HepG2 (cell line): ENCODE measurements around the gene SMCO4. TPM values are rescaled to one million over a fixed set of nuclear protein-coding genes. Genes with fewer than 3 reads are reported as not detected.

ENCODE experiments used
- ATAC-seq: fragments of 200-7000 bp; cut with Tn5 transposase; 3 replicates; pipeline ENCODE4 v1.9.1; 2020; ENCODE audit warnings: mild to moderate bottlenecking, moderate library complexity
- BruUV-seq: library from RNA; stranded (reverse); fragments of 400-500 nt; replicated peaks from 2 replicates; lab custom pipeline; 2021; lab: Mats Ljungman, UMichigan
- CTCF ChIA-PET: fragments of 300-600 bp; formaldehyde crosslinking; extraction: SDS; loops from one replicate; lab custom pipeline; 2021; ENCODE audit warnings: low total read pairs, inconsistent platforms, low intra/inter-chr PET ratio; lab: Yijun Ruan, JAX
- POLR2A ChIA-PET: fragments of 350-600 bp; sonication (Branson Sonifier 250); formaldehyde crosslinking; loops from one replicate; lab custom pipeline; 2020; ENCODE audit warnings: antibody characterized with exemption, inconsistent platforms; lab: Yijun Ruan, JAX
- DNase-seq: peaks from one replicate; pipeline ENCODE4 v3.0.0-alpha.2; 2015; ENCODE audit warnings: low spot score
- FAIRE-seq: peaks from 3 replicates; lab custom pipeline; 2011; peaks lifted over from hg19 to GRCh38; lab: Jason Lieb, UNC
- H2AFZ ChIP-seq: one replicate; pipeline ENCODE4 v1.6.1; 2011; ENCODE audit warnings: low read length, inconsistent platforms
- H3K27ac ChIP-seq: fragments of 300-600 bp; 3 replicates; pipeline ENCODE4 v1.8.0; 2011; ENCODE audit warnings: mixed run types, mild to moderate bottlenecking, mixed read lengths, low read length, inconsistent platforms; ENCODE audit not compliant: insufficient read depth; ENCODE audit errors: extremely low read length
- H3K27me3 ChIP-seq, 2 experiments: fragments of 200-600 bp in 1 of 2; 2 replicates in 1 of 2; 3 replicates in 1 of 2; pipeline versions ENCODE4 v1.6.0 to v1.8.0; 2011; ENCODE audit warnings: low read length in 2 of 2, mild to moderate bottlenecking in 2 of 2, moderate library complexity in 2 of 2, inconsistent platforms in 1 of 2; ENCODE audit not compliant: insufficient read depth in 2 of 2, control insufficient read depth in 1 of 2
- H3K36me3 ChIP-seq, 2 experiments: fragments of 200-600 bp in 1 of 2; replicated peaks in 1 of 2; 2 replicates in 1 of 2; 3 replicates in 1 of 2; pipeline versions ENCODE4 v1.5.1 to v1.8.0; 2011; ENCODE audit warnings: low read length in 2 of 2, inconsistent platforms in 1 of 2; ENCODE audit not compliant: insufficient read depth in 2 of 2, control insufficient read depth in 1 of 2
- H3K4me1 ChIP-seq: 2 replicates; pipeline ENCODE4 v1.5.1; 2012; ENCODE audit warnings: low read length, inconsistent platforms; ENCODE audit not compliant: insufficient read depth
- H3K4me2 ChIP-seq: 2 replicates; pipeline ENCODE4 v1.6.0; 2011; ENCODE audit warnings: low read depth, low read length, inconsistent platforms
- H3K4me3 ChIP-seq, 3 experiments: fragments of 200-600 bp in 1 of 3; sonication (generic), shearing (Covaris generic) in 1 of 3; replicated peaks in 1 of 3; 2 replicates each; pipeline ENCODE4 v1.5.1; 2011 to 2016; ENCODE audit warnings: low read length in 3 of 3, inconsistent platforms in 2 of 3, low read depth in 2 of 3, mild to moderate bottlenecking in 2 of 3, control low read depth in 1 of 3, mixed read lengths in 1 of 3; ENCODE audit not compliant: insufficient read depth in 1 of 3
- H3K79me2 ChIP-seq: one replicate; pipeline ENCODE4 v1.6.1; 2011; ENCODE audit warnings: low read length, inconsistent platforms; ENCODE audit not compliant: insufficient read depth
- H3K9ac ChIP-seq: 2 replicates; pipeline ENCODE4 v1.6.0; 2011; ENCODE audit warnings: mild to moderate bottlenecking, low read depth, low read length, inconsistent platforms; ENCODE audit not compliant: insufficient read depth
- H3K9me3 ChIP-seq: 2 replicates; pipeline ENCODE4 v1.5.1; 2012; ENCODE audit warnings: mild to moderate bottlenecking, low read length
- H4K20me1 ChIP-seq: 2 replicates; pipeline ENCODE4 v1.6.0; 2011; ENCODE audit warnings: inconsistent platforms, mild to moderate bottlenecking, low read length, moderate library complexity; ENCODE audit not compliant: insufficient read depth
- CCDC6 ChIP-seq: sonication (generic); formaldehyde crosslinking; IDR thresholded peaks from 2 replicates; pipeline ENCODE4 v1.8.1; 2022; ENCODE audit warnings: mild to moderate bottlenecking, missing genetic modification reagents, moderate library complexity
- CEBPG ChIP-seq: IDR thresholded peaks from 2 replicates; pipeline ENCODE4 v1.6.1; 2016
- CREM ChIP-seq, 2 experiments: sonication (generic) in 1 of 2; formaldehyde crosslinking in 1 of 2; IDR thresholded peaks; 2 replicates each; pipeline versions ENCODE4 v1.4.0 to v1.6.1; 2016 to 2020; ENCODE audit warnings: antibody characterized with exemption in 1 of 2, mild to moderate bottlenecking in 1 of 2, missing genetic modification reagents in 1 of 2
- FOSL2 ChIP-seq: sonication (generic); formaldehyde crosslinking; IDR thresholded peaks from 2 replicates; pipeline ENCODE4 v1.4.0; 2020; ENCODE audit warnings: missing genetic modification reagents
- IKZF1 ChIP-seq: fragments of 450-650 bp; IDR thresholded peaks from 2 replicates; pipeline ENCODE4 v1.7.1; 2016
- JDP2 ChIP-seq: sonication (generic); formaldehyde crosslinking; IDR thresholded peaks from 2 replicates; pipeline ENCODE4 v1.8.1; 2022; ENCODE audit warnings: missing genetic modification reagents, borderline replicate concordance
- KLF13 ChIP-seq: sonication (generic); formaldehyde crosslinking; IDR thresholded peaks from 2 replicates; pipeline ENCODE4 v1.4.0; 2020; ENCODE audit warnings: mild to moderate bottlenecking, missing genetic modification reagents
- NR3C1 ChIP-seq: sonication (generic); formaldehyde crosslinking; IDR thresholded peaks from 2 replicates; pipeline ENCODE4 v1.4.0; 2020; ENCODE audit warnings: missing genetic modification reagents
- RBM39 ChIP-seq: fragments of 200-400 bp; formaldehyde crosslinking; IDR thresholded peaks from one replicate; pipeline ENCODE4 v1.6.1; 2018; ENCODE audit warnings: antibody characterized with exemption, mild to moderate bottlenecking, low read depth, low read length; ENCODE audit not compliant: poor library complexity, severe bottlenecking
- YEATS2 ChIP-seq: sonication (generic); formaldehyde crosslinking; IDR thresholded peaks from 2 replicates; pipeline ENCODE4 v1.4.0; 2020; ENCODE audit warnings: missing genetic modification reagents, borderline replicate concordance
- ZBTB3 ChIP-seq: sonication (generic); formaldehyde crosslinking; IDR thresholded peaks from 2 replicates; pipeline ENCODE4 v1.4.0; 2020; ENCODE audit warnings: low read depth, mild to moderate bottlenecking, moderate library complexity, missing genetic modification reagents, borderline replicate concordance
- ZFP36L1 ChIP-seq: sonication (generic); formaldehyde crosslinking; IDR thresholded peaks from 2 replicates; pipeline ENCODE4 v1.8.0; 2022; ENCODE audit warnings: mild to moderate bottlenecking, missing genetic modification reagents, moderate library complexity
- ZKSCAN8 ChIP-seq: IDR thresholded peaks from 2 replicates; pipeline ENCODE4 v1.6.1; 2016; ENCODE audit warnings: borderline replicate concordance, missing genetic modification reagents, missing compliant biosample characterization
- ZMYM3 ChIP-seq: sonication (generic); formaldehyde crosslinking; IDR thresholded peaks from 2 replicates; pipeline ENCODE4 v1.5.1; 2020; ENCODE audit warnings: mild to moderate bottlenecking, missing genetic modification reagents
- ZNF44 ChIP-seq: sonication (generic); formaldehyde crosslinking; IDR thresholded peaks from 2 replicates; pipeline ENCODE4 v1.5.1; 2020; ENCODE audit warnings: mild to moderate bottlenecking, missing genetic modification reagents
- ZNF550 ChIP-seq: sonication (generic); formaldehyde crosslinking; IDR thresholded peaks from 2 replicates; pipeline ENCODE4 v1.4.0; 2020; ENCODE audit warnings: mild to moderate bottlenecking, missing genetic modification reagents, borderline replicate concordance
- WGBS: methylation state at CpG from one replicate; pipeline ENCODE4 v1.1.6; 2017; ENCODE audit warnings: low lambda C conversion rate; 5-methylcytosine and 5-hydroxymethylcytosine counted together
- in situ Hi-C: cut with HindIII; loops from 2 replicates; pipeline ENCODE4 v1.10.0; 2017; ENCODE audit warnings: low pct_unique_long_range_greater_than_20kb; ENCODE audit not compliant: extremely low pct_ligation_motif_present
- intact Hi-C: fragments of 100-400 bp; cut with micrococcal nuclease; formaldehyde crosslinking; loops from one replicate; pipeline ENCODE4 v1.10.0; 2022; ENCODE audit not compliant: unreplicated experiment
- polyA plus RNA-seq, 8 experiments: library from polyadenylated mRNA; depleted of rRNA in 3 of 8; stranded (reverse) in 7 of 8; unstranded in 1 of 8; fragments of >200 nt; fragmentation: Illumina TruSeq in 4 of 8; extraction: Trizol in 4 of 8; gene quantifications; 2 replicates each; pipeline versions ENCODE4 v1.2.1 to v1.2.3, GENCODE V29; 2011 to 2016; ENCODE audit warnings: low read depth in 4 of 8, missing spikeins in 1 of 8, mixed read lengths in 1 of 8; ENCODE audit not compliant: insufficient read depth in 1 of 8
- total RNA-seq, 5 experiments: library from RNA; depleted of rRNA; stranded (reverse); fragments of >200 nt; fragmentation: Illumina TruSeq; extraction: Trizol; gene quantifications; 2 replicates each; pipeline ENCODE4 v1.2.3, GENCODE V29; 2016; ENCODE audit warnings: low read depth in 1 of 5
- TF ChIP-seq, protein P1 (sequence below): sonication (generic); formaldehyde crosslinking; IDR thresholded peaks from 2 replicates; pipeline ENCODE4 v1.5.1; 2020; ENCODE audit warnings: missing genetic modification reagents, mild to moderate bottlenecking, borderline replicate concordance

Gene SMCO4
- total and polyA plus RNA-seq, 2 of the 13 experiments (the other 11 are each of a cell fraction or from before 2014, with no cell fraction given) = 10.6 to 28.5 TPM

DNA sequence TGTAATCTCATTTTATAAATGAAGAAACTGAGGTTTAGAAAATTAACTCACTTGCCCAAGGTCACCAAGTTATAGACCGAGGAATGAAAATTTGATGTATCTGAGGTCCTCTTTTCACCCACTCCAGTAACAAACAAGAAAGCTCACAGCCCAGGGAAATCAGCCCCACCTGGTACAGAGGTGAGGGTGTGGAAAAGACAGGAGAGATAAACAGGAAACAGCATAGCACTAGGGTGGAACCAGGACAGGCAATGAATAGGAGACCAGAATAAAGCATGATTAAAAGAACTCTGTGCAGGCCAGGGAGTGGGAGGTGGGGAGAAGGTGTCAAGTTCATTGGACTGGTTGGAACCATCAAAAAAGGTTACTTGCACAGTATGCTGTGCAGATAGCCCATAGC is 46.2 kb upstream of the SMCO4 start:
- no peak for FAIRE-seq

DNA sequence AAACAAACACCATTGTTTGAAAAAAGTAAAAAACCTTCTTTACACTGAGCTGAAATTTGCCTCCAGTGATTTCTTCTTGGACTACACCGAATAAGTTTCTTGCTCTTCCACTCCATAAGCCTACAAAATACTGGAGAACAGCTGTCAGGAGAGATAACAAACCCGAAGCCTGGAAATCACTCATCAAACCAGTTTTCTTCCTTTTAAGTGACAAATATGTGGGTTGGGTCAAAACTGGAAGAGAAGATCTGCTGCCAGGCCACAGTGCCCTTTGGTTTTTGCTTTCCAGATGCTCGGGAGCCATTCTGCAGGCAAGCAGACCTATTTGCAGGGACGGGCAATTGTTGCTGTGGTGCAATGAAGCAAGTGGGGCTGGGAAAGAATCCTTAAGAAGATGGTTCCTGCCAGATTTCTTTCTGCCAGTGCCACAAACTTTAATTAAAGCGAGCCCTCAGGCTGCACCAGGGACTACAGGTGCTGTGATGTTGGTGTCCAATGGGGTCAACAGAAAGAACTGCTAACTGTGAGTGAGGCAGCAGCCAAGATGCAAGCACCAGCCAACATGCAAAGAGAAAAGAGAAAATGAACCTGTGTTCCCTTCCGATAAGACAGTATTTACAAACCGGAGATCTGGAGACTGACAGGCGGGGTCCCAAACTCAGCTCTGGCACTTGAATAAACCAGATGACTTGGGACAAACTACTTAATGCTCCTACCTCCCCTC is 44.8 kb upstream of the SMCO4 start:
- Histone ChIP-seq H3K79me2 (no peaks in the 10 kb centered on the region), H3K4me2 (no peak overlapping the region), H2AFZ (no peak overlapping the region), H3K4me3 (no peak overlapping the region), H4K20me1 (no peaks in the 10 kb centered on the region), H3K9ac (no peak overlapping the region), H3K27ac (no peak overlapping the region), H3K9me3 (no peaks in the 10 kb centered on the region), H3K4me1 (peaks cover 39% of the 10 kb centered on the region), H3K27me3 (peaks cover 0 to 6% of the 10 kb centered on the region in 2 experiments; a peak in 2 of 5 replicates), H3K36me3 (no peaks in the 10 kb centered on the region)
- no TSS peak for BruUV-seq
- FAIRE-seq (no peak), ATAC-seq (no peak), DNase-seq (no peak)
- ChIA-PET CTCF (no interaction called here), POLR2A (no interaction called here)
- TF ChIP-seq CEBPG (CRISPR knock-in tag) (no peak), ZNF44 (CRISPR knock-in tag) (no peak), ZMYM3 (CRISPR knock-in tag) (no peak), CREM (IDR thresholded peaks at IDR 0.05) (no peak), CREM (CRISPR knock-in tag; IDR thresholded peaks at IDR 0.05) (no peak), ZFP36L1 (CRISPR knock-in tag) (no peak), ZBTB3 (CRISPR knock-in tag) (no peak), ZNF550 (CRISPR knock-in tag) (no peak), RBM39 (no peak), CCDC6 (CRISPR knock-in tag) (no peak), JDP2 (no peak), KLF13 (CRISPR knock-in tag) (no peak), YEATS2 (CRISPR knock-in tag) (no peak), IKZF1 (no peak), NR3C1 (CRISPR knock-in tag) (no peak), ZKSCAN8 (CRISPR knock-in tag) (no peak)
- TF ChIP-seq, protein P1, sequence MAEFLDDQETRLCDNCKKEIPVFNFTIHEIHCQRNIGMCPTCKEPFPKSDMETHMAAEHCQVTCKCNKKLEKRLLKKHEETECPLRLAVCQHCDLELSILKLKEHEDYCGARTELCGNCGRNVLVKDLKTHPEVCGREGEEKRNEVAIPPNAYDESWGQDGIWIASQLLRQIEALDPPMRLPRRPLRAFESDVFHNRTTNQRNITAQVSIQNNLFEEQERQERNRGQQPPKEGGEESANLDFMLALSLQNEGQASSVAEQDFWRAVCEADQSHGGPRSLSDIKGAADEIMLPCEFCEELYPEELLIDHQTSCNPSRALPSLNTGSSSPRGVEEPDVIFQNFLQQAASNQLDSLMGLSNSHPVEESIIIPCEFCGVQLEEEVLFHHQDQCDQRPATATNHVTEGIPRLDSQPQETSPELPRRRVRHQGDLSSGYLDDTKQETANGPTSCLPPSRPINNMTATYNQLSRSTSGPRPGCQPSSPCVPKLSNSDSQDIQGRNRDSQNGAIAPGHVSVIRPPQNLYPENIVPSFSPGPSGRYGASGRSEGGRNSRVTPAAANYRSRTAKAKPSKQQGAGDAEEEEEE = no peak
- in situ Hi-C loops (no loop called here), intact Hi-C loops (no loop called here)
- WGBS = 13% methylated on average over 7 of the region's 8 CpGs

More for the DNA sequence above, 46.2 kb upstream of the SMCO4 start:
- peaks cover 39% of the 10 kb centered on the region for H3K4me1 ChIP-seq
- ATAC-seq = no peak
- H3K79me2 ChIP-seq = no peaks in the 10 kb centered on the region
- no peak overlapping the region for H2AFZ ChIP-seq
- no peaks in the 10 kb centered on the region for H3K36me3 ChIP-seq
- H3K9me3 ChIP-seq = no peaks in the 10 kb centered on the region
- no peak overlapping the region for H3K27ac ChIP-seq
- no TSS peak for BruUV-seq
- H3K4me2 ChIP-seq = no peak overlapping the region
- CTCF ChIA-PET = no interaction called here
- intact Hi-C loops = no loop called here
- no peak overlapping the region for H3K9ac ChIP-seq
- TF ChIP-seq FOSL2 (CRISPR knock-in tag) = no peak
- DNase-seq = no peak
- no peak overlapping the region for H3K4me3 ChIP-seq
- in situ Hi-C loops = no loop called here
- POLR2A ChIA-PET = no interaction called here
- peaks cover 0 to 6% of the 10 kb centered on the region in 2 experiments; a peak in 2 of 5 replicates for H3K27me3 ChIP-seq
- H4K20me1 ChIP-seq = no peaks in the 10 kb centered on the region
- WGBS = 40% methylated on average over 1 of the region's 1 CpG
